ENCODE measurements around the gene FAIM2.

FAIM2 gene

GRCh38 chr12:49891476-49891875 is 12.2 kb downstream of the FAIM2 start:
- DNase-seq (ENCODE audit: extremely low read depth, insufficient read length): no peak
- no peaks in the 10 kb centered on the region for H3K36me3 ChIP-seq (ENCODE audit: control insufficient read depth, insufficient read depth, low read length)
- no peaks in the 10 kb centered on the region; the same call in 1 of the 2 replicates for H3K27me3 ChIP-seq (replicated peaks; ENCODE audit: control insufficient read depth, insufficient read depth, low read length)
- H3K4me3 ChIP-seq (replicated peaks; ENCODE audit: low read depth, low read length): no peak overlapping the region
- TF ChIP-seq, protein P1, sequence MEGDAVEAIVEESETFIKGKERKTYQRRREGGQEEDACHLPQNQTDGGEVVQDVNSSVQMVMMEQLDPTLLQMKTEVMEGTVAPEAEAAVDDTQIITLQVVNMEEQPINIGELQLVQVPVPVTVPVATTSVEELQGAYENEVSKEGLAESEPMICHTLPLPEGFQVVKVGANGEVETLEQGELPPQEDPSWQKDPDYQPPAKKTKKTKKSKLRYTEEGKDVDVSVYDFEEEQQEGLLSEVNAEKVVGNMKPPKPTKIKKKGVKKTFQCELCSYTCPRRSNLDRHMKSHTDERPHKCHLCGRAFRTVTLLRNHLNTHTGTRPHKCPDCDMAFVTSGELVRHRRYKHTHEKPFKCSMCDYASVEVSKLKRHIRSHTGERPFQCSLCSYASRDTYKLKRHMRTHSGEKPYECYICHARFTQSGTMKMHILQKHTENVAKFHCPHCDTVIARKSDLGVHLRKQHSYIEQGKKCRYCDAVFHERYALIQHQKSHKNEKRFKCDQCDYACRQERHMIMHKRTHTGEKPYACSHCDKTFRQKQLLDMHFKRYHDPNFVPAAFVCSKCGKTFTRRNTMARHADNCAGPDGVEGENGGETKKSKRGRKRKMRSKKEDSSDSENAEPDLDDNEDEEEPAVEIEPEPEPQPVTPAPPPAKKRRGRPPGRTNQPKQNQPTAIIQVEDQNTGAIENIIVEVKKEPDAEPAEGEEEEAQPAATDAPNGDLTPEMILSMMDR (IDR thresholded peaks at IDR 0.05; ENCODE audit: insufficient read depth, low read length, poor library complexity, severe bottlenecking): no peak

DNA sequence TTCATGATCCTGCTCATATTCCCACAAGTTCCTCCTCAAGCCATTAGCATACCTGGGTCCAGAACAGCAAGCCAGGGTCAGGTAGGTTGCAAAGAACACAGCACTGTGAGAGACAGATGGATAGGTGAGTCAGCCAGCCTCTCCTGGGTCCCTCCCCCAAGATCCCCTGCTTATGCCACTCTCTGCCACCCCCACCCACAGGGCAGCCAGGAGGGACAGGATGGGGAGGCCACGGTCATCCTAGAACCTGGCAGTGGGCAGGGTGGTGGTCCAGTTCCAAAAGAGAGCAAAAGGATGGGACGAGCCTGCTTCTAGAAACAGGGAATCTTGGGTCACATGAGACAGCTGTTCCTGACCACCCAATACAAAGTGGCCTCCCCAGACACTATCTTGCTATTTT is 12.7 kb downstream of the FAIM2 start:
- Histone ChIP-seq H3K27me3 (replicated peaks; ENCODE audit: control insufficient read depth, insufficient read depth, low read length) (no peaks in the 10 kb centered on the region; the same call in 1 of the 2 replicates), H3K4me3 (replicated peaks; ENCODE audit: low read depth, low read length) (no peak overlapping the region), H3K36me3 (ENCODE audit: control insufficient read depth, insufficient read depth, low read length) (no peaks in the 10 kb centered on the region)
- DNase-seq (ENCODE audit: extremely low read depth, insufficient read length): no peak
- TF ChIP-seq, protein P1 (IDR thresholded peaks at IDR 0.05; ENCODE audit: insufficient read depth, low read length, poor library complexity, severe bottlenecking): no peak

GRCh38 chr12:49890096-49890461 is 13.6 kb downstream of the FAIM2 start:
- Histone ChIP-seq H3K4me3 (replicated peaks; ENCODE audit: low read depth, low read length) (no peak overlapping the region), H3K27me3 (replicated peaks; ENCODE audit: control insufficient read depth, insufficient read depth, low read length) (no peaks in the 10 kb centered on the region; the same call in 1 of the 2 replicates), H3K36me3 (ENCODE audit: control insufficient read depth, insufficient read depth, low read length) (no peaks in the 10 kb centered on the region)
- TF ChIP-seq, protein P1 (IDR thresholded peaks at IDR 0.05; ENCODE audit: insufficient read depth, low read length, poor library complexity, severe bottlenecking): no peak
- DNase-seq (ENCODE audit: extremely low read depth, insufficient read length): no peak

DNA sequence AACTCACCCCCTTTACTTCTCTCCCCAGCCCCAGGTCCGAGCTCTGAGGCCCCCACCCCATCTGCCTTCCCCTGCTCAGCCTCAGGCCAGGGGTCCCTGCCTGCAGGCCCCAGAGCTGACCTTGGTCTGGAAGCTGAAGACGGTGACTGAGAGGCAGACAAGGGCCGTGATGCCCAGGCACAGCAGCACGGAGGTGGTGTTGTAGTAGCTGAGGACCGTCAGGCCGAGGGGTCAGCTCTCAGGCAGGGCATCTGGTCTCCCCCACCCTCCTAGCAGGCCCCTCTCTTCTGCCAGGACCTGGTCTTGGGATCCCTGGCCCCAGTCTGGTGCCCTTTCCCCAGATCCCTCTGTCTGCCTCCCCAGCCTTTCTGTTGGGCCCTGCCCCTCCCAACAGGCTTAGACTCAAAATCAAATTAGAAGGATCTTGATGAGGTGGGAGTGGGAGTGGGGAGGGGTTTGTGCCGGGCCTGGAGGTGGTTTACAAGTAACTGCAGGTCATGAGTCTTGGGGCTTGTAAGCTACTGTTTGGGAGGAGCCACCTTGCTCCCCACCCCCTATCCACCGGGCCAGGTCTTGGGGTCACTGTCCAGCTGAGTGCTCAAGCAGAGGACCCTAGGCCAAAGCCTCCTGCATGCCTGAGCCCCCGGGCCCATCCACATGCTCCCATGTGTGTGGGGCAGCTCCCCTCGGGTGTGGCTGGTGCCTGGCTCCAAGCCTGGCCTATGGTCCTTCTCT is 14.2 kb downstream of the FAIM2 start:
- Histone ChIP-seq H3K36me3 (ENCODE audit: control insufficient read depth, insufficient read depth, low read length) (no peaks in the 10 kb centered on the region), H3K4me3 (replicated peaks; ENCODE audit: low read depth, low read length) (no peak overlapping the region), H3K27me3 (replicated peaks; ENCODE audit: control insufficient read depth, insufficient read depth, low read length) (no peaks in the 10 kb centered on the region; the same call in 1 of the 2 replicates)
- TF ChIP-seq, protein P1 (IDR thresholded peaks at IDR 0.05; ENCODE audit: insufficient read depth, low read length, poor library complexity, severe bottlenecking): no peak
- no peak for DNase-seq (ENCODE audit: extremely low read depth, insufficient read length)

DNA sequence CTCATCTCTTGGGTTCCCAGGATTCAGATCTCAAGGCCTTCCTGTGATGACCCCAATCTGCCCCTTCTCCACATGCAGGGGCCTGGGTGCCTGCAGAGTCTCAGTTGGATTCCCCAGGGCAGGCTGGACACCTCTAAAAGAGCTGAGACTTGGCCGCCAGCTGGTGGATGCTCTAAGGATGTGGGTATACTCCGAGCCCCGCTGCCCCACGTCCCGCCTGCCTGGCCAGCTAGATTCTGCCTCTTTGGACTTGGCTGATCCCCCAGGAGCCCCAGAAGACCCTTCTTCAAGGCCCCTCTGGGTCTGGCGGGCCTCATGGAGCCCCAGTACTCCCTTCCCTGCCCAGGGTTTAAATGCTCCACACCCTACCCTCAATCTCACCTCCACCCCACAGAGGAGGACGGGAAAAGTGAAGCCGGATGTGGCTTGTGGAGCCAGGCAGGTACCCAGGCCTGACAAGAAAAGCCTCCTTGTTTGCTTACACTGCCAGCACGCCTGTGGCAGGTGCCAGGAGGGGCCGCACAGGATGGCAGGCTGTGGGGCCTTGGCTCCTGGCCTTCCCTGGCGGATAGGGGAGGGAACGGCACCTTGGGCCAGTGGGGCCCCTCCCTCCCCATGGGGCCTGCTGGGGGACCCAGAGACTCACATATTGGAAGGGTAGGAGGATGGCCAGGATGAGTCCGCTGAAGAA is 15.1 kb downstream of the FAIM2 start:
- no peaks in the 10 kb centered on the region; the same call in 1 of the 2 replicates for H3K27me3 ChIP-seq (replicated peaks; ENCODE audit: control insufficient read depth, insufficient read depth, low read length)
- no peak for DNase-seq (ENCODE audit: extremely low read depth, insufficient read length)
- TF ChIP-seq, protein P1 (IDR thresholded peaks at IDR 0.05; ENCODE audit: insufficient read depth, low read length, poor library complexity, severe bottlenecking): no peak

More for the DNA sequence above, 15.1 kb downstream of the FAIM2 start:
- Histone ChIP-seq H3K36me3 (ENCODE audit: control insufficient read depth, insufficient read depth, low read length) (no peaks in the 10 kb centered on the region), H3K4me3 (replicated peaks; ENCODE audit: low read depth, low read length) (no peak overlapping the region)

All from GM06990 (cell line).